Mesenteric fat pad (tissue), 1 donor: Measurements from ENCODE around the gene NUP133. TPM values are rescaled to one million over a fixed set of nuclear protein-coding genes. Genes with fewer than 3 reads are reported as not detected.

Source experiments
- DNase-seq: peaks from one replicate; pipeline ENCODE4 v3.0.0-alpha.2; 2020; ENCODE audit warnings: low spot score
- total RNA-seq: library from RNA; stranded (reverse); fragmentation: NEBNext Ultra II Directional; extraction: Animal tissue kit (Norgen Biotek cat#: 25700); gene quantifications from one replicate; pipeline ENCODE4 v1.2.1, GENCODE V29; 2021
- donor health status: DM: yes; HTN: yes; CAD: no.

NUP133 gene
- total RNA-seq, 1 donor from 2014 or later, result 27.9 TPM

- DNase-seq, result no peak
Observed at GRCh38 chr1:229452956-229453801, 55.0 kb downstream of the NUP133 start.

- no peak for DNase-seq
Observed at GRCh38 chr1:229448845-229449244, 59.3 kb downstream of the NUP133 start.

GRCh38 chr1:229448354-229448753 is 59.8 kb downstream of the NUP133 start:
- DNase-seq, result no peak

GRCh38 chr1:229447809-229448252 is 60.3 kb downstream of the NUP133 start:
- no peak for DNase-seq

GRCh38 chr1:229445828-229446227 is 62.3 kb downstream of the NUP133 start:
- DNase-seq, result no peak

- DNase-seq, result no peak
Observed at GRCh38 chr1:229440851-229441537, 67.1 kb downstream of the NUP133 start.

GRCh38 chr1:229438021-229438420 is 70.1 kb downstream of the NUP133 start:
- DNase-seq, result no peak

GRCh38 chr1:229437443-229437842 is 70.7 kb downstream of the NUP133 start:
- DNase-seq, result no peak

GRCh38 chr1:229436201-229436600 is 71.9 kb downstream of the NUP133 start:
- no peak for DNase-seq

GRCh38 chr1:229434641-229435051 is 73.5 kb downstream of the NUP133 start:
- DNase-seq, result no peak

GRCh38 chr1:229434005-229434640 is 74.0 kb downstream of the NUP133 start, which contains the start of gene ACTA1:
Gene ACTA1 (minus strand): TSS chr1:229434094. CDS start chr1:229433115, 979 bp downstream.
- no peak for DNase-seq

- no peak for DNase-seq
Observed at GRCh38 chr1:229433364-229434004, 74.7 kb downstream of the NUP133 start.

- no peak for DNase-seq
Observed at GRCh38 chr1:229432905-229433304, 75.2 kb downstream of the NUP133 start.

GRCh38 chr1:229432116-229432461 is 76.1 kb downstream of the NUP133 start:
- no peak for DNase-seq

GRCh38 chr1:229431284-229432115 is 76.6 kb downstream of the NUP133 start:
- no peak for DNase-seq

- DNase-seq, result no peak
Observed at GRCh38 chr1:229430761-229431283, 77.3 kb downstream of the NUP133 start.

- no peak for DNase-seq
Observed at GRCh38 chr1:229428256-229428655, 79.9 kb downstream of the NUP133 start.

GRCh38 chr1:229427572-229427971 is 80.6 kb downstream of the NUP133 start:
- no peak for DNase-seq

GRCh38 chr1:229425564-229426159 is 82.5 kb downstream of the NUP133 start:
- no peak for DNase-seq

GRCh38 chr1:229420765-229421164 is 87.4 kb downstream of the NUP133 start:
- peak; percentile 39 for DNase-seq
